GM15510 (cell line): ENCODE measurements around the gene MAPK8.

ENCODE experiments used
- POLR2A ChIP-seq: IDR thresholded peaks from 3 replicates; pipeline ENCODE4 v1.6.1; 2011; ENCODE audit warnings: borderline replicate concordance; ENCODE audit not compliant: insufficient read length; ENCODE audit errors: extremely low read depth

MAPK8 gene

GRCh38 chr10:48484911-48485310 lies 178.4 kb downstream of the MAPK8 start:
- no peak for TF ChIP-seq POLR2A

- no peak for TF ChIP-seq POLR2A
Observed at GRCh38 chr10:48485711-48486110, 179.2 kb downstream of the MAPK8 start.

GRCh38 chr10:48487244-48487643 lies 180.8 kb downstream of the MAPK8 start:
- TF ChIP-seq POLR2A: no peak
